ENCODE results near the gene FOXC2. TPM values are rescaled to one million over a fixed set of nuclear protein-coding genes. Genes with fewer than 3 reads are reported as not detected.

The FOXC2 gene
- total and polyA plus RNA-seq, 10 of the 15 experiments (the other 5 are each of a cell fraction or from before 2014, with no cell fraction given), result not detected

DNA sequence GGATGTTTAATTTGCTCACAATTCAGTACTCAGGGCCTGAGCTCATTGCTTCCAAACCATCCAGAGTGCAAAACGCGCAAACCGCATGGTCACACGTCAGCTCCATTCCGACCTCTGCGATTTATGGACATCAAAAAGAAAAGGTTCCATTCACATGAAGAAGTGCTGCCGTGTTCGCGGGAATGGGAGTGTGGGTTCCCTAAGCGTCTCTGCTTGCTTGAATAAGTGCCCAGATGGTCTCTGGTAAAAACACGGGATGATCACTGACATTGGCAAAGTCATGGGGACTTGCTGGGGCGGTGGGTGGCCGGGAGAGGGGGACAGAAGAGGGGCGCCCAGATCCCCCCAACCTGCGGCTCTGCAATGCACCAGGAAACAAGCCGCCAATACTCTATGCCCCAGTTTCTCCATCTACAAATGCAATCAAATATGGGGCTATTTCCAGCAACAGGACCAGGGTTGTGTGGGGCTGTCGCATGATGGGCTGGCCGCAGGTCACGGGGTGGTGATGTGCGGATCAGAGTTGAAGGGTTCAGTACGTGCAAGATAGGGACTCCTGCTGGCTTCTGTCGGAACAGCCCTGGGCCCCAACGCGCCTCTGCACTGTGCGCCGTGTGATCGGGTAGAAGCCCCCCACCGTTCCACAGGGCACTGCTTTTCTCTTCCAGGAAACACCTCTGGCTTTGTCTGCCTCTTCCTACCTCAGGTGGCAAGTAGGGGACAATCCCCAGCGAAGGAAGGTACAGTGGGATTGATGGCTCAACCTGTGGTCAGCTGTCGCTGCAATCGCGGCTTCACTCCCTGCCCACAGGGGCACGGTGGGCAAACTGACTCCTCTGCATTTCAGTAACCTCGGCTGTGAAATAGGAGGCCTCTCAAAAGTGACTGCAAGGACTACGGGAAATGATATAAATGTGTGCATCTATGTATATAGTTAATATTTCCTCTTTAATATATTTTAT is 45.1 kb upstream of the FOXC2 start:
- ChIA-PET CTCF (interaction anchor here (1.1 to 5.7 kb wide), 4 partner anchors 12 to 700 kb away, joined by 3 to 27 read pairs (median 4); no protein-coding TSS in a partner anchor), SMC1A (ENCODE audit: uncharacterized antibody, unreplicated experiment) (interaction anchor here (1.1 kb wide), 1 partner anchor 535 kb away, joined by 3 read pairs; no protein-coding TSS in a partner anchor), RAD21 (ENCODE audit: unreplicated experiment) (no interaction called here), POLR2A (no interaction called here)
- TF ChIP-seq MEF2B (IDR thresholded peaks at IDR 0.05; ENCODE audit: partially characterized antibody, poor library complexity, severe bottlenecking), result no peak
- TF ChIP-seq, protein P1, sequence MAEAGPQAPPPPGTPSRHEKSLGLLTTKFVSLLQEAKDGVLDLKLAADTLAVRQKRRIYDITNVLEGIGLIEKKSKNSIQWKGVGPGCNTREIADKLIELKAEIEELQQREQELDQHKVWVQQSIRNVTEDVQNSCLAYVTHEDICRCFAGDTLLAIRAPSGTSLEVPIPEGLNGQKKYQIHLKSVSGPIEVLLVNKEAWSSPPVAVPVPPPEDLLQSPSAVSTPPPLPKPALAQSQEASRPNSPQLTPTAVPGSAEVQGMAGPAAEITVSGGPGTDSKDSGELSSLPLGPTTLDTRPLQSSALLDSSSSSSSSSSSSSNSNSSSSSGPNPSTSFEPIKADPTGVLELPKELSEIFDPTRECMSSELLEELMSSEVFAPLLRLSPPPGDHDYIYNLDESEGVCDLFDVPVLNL (IDR thresholded peaks at IDR 0.05; ENCODE audit: low read depth, low read length), result no peak
- TF ChIP-seq ZNF384 (IDR thresholded peaks at IDR 0.05; ENCODE audit: borderline replicate concordance, low read depth, low read length), result no peak
- TF ChIP-seq MEF2A (IDR thresholded peaks at IDR 0.05; ENCODE audit: insufficient read depth, low read depth, low read length), result no peak
- no peak for TF ChIP-seq CHD2 (IDR thresholded peaks at IDR 0.05; ENCODE audit: borderline replicate concordance, low read depth, low read length)
- intact Hi-C loops (cut with micrococcal nuclease; ENCODE audit: unreplicated experiment) (no loop called here), in situ Hi-C loops (cut with MboI) (loop anchor here (5.0 kb wide), 2 partner anchors 179 to 699 kb away; no protein-coding TSS in a partner anchor)
- Histone ChIP-seq H3K27me3 (replicated peaks in 1 of 2; ENCODE audit: control insufficient read depth in 2 of 2, insufficient read depth in 2 of 2, low read length in 1 of 2) (peaks cover 0 to 1% of the 10 kb centered on the region in 2 experiments; a peak in 2 of 4 replicates), H3K4me2 (ENCODE audit: control insufficient read depth, insufficient read depth) (no peak overlapping the region), H3K9me3 (replicated peaks; ENCODE audit: control insufficient read depth, insufficient read depth, low read length) (no peaks in the 10 kb centered on the region), H4K20me1 (ENCODE audit: control insufficient read depth, insufficient read depth) (no peaks in the 10 kb centered on the region), H2AFZ (ENCODE audit: control insufficient read depth, low read depth, low read length) (no peak overlapping the region), H3K4me3 (no peak overlapping the region), H3K9ac (ENCODE audit: control insufficient read depth, insufficient read depth, low read length) (no peak overlapping the region), H3K27ac (ENCODE audit: control insufficient read depth, insufficient read depth) (no peak overlapping the region), H3K36me3 (ENCODE audit: control insufficient read depth in 2 of 2, insufficient read depth in 2 of 2, low read length in 1 of 2) (no peaks in the 10 kb centered on the region), H3K79me2 (ENCODE audit: control insufficient read depth, insufficient read depth, low read length) (no peaks in the 10 kb centered on the region), H3K4me1 (ENCODE audit: control insufficient read depth, insufficient read depth, low read length) (no peaks in the 10 kb centered on the region)
- 52% methylated on average over 34 of the region's 35 CpGs for WGBS (ENCODE audit: insufficient coverage, insufficient replicate concordance, low lambda C conversion rate, missing lambda C conversion rate)
- BruUV-seq (replicated peaks), result no TSS peak
- no peak for DNase-seq (ENCODE audit: low read depth, low spot score)
- ATAC-seq, result no peak
- FAIRE-seq, result no peak
